OCI-LY1 (cell line): ENCODE measurements around the gene MED25.

ENCODE experiments used
- H2AFZ ChIP-seq: fragments of 200-600 bp; sonication (generic), shearing (Covaris generic); 2 replicates; pipeline ENCODE4 v1.6.0; 2014; ENCODE audit warnings: antibody characterized with exemption, mild to moderate bottlenecking, low read length
- H3F3A ChIP-seq: fragments of 200-600 bp; sonication (generic), shearing (Covaris generic); 2 replicates; pipeline ENCODE4 v1.6.0; 2014; ENCODE audit warnings: mild to moderate bottlenecking, antibody characterized with exemption, low read length, moderate library complexity; ENCODE audit not compliant: insufficient read depth
- H3K27ac ChIP-seq: fragments of 200-600 bp; sonication (generic); 2 replicates; pipeline ENCODE4 v1.5.1; 2014; ENCODE audit warnings: low read length, mixed run types, mild to moderate bottlenecking, low read depth; ENCODE audit not compliant: poor library complexity, severe bottlenecking
- H3K27me3 ChIP-seq: fragments of 200-600 bp; sonication (generic); 2 replicates; pipeline ENCODE4 v1.6.0; 2014; ENCODE audit warnings: antibody characterized with exemption, mild to moderate bottlenecking, low read length, moderate library complexity; ENCODE audit not compliant: insufficient read depth
- H3K36me3 ChIP-seq: fragments of 200-600 bp; sonication (generic); 2 replicates; pipeline ENCODE4 v1.6.1; 2014; ENCODE audit warnings: mild to moderate bottlenecking, antibody characterized with exemption, low read length, moderate library complexity, mixed read lengths; ENCODE audit not compliant: insufficient read depth
- H3K4me1 ChIP-seq: fragments of 200-600 bp; sonication (generic); 2 replicates; pipeline ENCODE4 v1.5.1; 2014; ENCODE audit warnings: mild to moderate bottlenecking, low read length, moderate library complexity; ENCODE audit not compliant: insufficient read depth, severe bottlenecking
- H3K4me2 ChIP-seq: fragments of 200-600 bp; sonication (generic), shearing (Covaris generic); 2 replicates; pipeline ENCODE4 v1.6.1; 2014; ENCODE audit warnings: low read length
- H3K4me3 ChIP-seq: fragments of 200-600 bp; sonication (generic); 2 replicates; pipeline ENCODE4 v1.5.1; 2014; ENCODE audit warnings: low read length, low read depth, mild to moderate bottlenecking, mixed read lengths; ENCODE audit not compliant: poor library complexity, severe bottlenecking
- H3K79me2 ChIP-seq: fragments of 200-600 bp; shearing (Covaris generic); 2 replicates; pipeline ENCODE4 v1.6.1; 2016; ENCODE audit warnings: mixed run types, low read length, mixed read lengths; ENCODE audit not compliant: insufficient read depth
- H3K9ac ChIP-seq: fragments of 200-600 bp; sonication (generic), shearing (Covaris generic); 2 replicates; pipeline ENCODE4 v1.6.1; 2014; ENCODE audit warnings: mild to moderate bottlenecking, low read length, mixed read lengths
- H3K9me2 ChIP-seq: fragments of 200-600 bp; sonication (generic), shearing (Covaris generic); 2 replicates; pipeline ENCODE4 v1.6.1; 2014; ENCODE audit warnings: low read depth, mild to moderate bottlenecking, low read length, mixed read lengths
- H3K9me3 ChIP-seq: fragments of 200-600 bp; shearing (Covaris generic); 2 replicates; pipeline ENCODE4 v1.6.1; 2014; ENCODE audit warnings: low read length, mixed read lengths
- H4K20me1 ChIP-seq: fragments of 200-600 bp; sonication (generic), shearing (Covaris generic); 2 replicates; pipeline ENCODE4 v1.6.0; 2016; ENCODE audit warnings: mild to moderate bottlenecking, low read length; ENCODE audit not compliant: insufficient read depth
- EZH2 ChIP-seq: fragments of 200-600 bp; sonication (generic), shearing (Covaris generic); IDR thresholded peaks from 2 replicates; pipeline ENCODE4 v1.8.0; 2017; ENCODE audit warnings: borderline replicate concordance, mixed run types, mild to moderate bottlenecking, antibody characterized with exemption, low read length, moderate library complexity, mixed read lengths
- TF ChIP-seq, protein P1 (sequence below): fragments of 200-600 bp; sonication (generic), shearing (Covaris generic); IDR thresholded peaks from 2 replicates; pipeline ENCODE4 v1.5.1; 2017; ENCODE audit warnings: mild to moderate bottlenecking, antibody characterized with exemption, low read length, moderate library complexity, mixed read lengths

Gene MED25

DNA sequence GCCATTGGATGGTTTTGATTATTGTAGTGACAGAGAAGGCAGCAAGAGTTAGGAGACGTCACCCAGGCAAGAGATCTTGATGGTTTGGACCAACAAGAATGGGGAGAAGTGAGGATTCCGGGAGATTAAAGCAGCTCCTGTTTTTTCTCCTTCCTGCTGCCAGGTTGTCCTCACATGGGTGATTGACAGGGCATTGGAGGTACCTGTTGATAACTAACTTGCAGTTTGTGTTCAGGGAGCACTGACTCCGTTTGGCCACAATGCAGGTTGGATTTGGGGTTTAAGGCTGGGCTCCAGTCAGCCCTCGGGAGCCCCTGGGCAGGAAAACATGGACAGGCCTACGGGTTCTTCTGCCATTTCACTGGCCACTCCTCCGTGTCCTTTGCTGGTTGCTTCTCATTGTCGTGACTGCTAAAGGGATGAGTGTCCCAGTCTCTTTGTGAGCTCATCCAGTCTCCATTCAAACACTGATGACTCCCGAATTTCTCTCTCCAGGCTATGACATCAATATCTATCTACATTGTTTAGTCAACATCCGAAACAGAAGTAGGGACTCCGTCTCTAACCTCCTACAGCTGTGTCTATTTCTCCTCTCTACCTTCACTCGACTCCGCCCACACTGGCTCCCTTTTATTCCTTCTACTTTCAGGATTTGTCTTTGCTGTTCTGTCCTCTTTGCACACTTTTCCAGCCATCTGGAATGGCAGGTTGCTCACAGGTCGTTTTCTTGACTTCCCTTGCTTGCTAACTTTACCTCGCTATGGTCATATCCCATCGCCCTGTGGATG is 31.5 kb downstream of the MED25 start:
- Histone ChIP-seq H3K9me2 (no peaks in the 10 kb centered on the region), H4K20me1 (no peaks in the 10 kb centered on the region), H3K79me2 (peaks cover 25% of the 10 kb centered on the region), H3K27me3 (no peaks in the 10 kb centered on the region), H3K36me3 (peaks cover 6% of the 10 kb centered on the region; the same call in 1 of the 2 replicates), H3K9me3 (0 out of 2 replicates have a peak, but pooled peaks cover 3% of the 10 kb centered on the region), H2AFZ (no peak overlapping the region), H3K4me2 (peak overlapping the region; percentile 74), H3K4me1 (peaks cover 45% of the 10 kb centered on the region), H3F3A (no peaks in the 10 kb centered on the region), H3K4me3 (peak overlapping the region; percentile 81), H3K27ac (peak overlapping the region; percentile 92), H3K9ac (peak overlapping the region; percentile 76; the same call in 1 of the 2 replicates)
- TF ChIP-seq, protein P1, sequence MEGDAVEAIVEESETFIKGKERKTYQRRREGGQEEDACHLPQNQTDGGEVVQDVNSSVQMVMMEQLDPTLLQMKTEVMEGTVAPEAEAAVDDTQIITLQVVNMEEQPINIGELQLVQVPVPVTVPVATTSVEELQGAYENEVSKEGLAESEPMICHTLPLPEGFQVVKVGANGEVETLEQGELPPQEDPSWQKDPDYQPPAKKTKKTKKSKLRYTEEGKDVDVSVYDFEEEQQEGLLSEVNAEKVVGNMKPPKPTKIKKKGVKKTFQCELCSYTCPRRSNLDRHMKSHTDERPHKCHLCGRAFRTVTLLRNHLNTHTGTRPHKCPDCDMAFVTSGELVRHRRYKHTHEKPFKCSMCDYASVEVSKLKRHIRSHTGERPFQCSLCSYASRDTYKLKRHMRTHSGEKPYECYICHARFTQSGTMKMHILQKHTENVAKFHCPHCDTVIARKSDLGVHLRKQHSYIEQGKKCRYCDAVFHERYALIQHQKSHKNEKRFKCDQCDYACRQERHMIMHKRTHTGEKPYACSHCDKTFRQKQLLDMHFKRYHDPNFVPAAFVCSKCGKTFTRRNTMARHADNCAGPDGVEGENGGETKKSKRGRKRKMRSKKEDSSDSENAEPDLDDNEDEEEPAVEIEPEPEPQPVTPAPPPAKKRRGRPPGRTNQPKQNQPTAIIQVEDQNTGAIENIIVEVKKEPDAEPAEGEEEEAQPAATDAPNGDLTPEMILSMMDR: no peak
- no peak for TF ChIP-seq EZH2

DNA sequence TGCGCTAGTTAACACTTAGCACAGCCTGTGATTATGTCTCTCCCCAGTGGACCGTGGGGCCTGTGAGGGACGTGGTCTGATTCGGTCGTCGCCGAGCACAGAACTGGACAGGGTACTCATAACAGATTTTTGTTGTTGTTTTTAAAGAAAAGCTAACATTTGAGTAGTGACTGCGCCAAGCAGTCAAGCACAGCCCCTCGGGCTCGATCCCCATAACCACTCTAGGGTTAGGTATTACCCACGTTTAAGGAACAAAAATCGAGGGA is 32.1 kb downstream of the MED25 start:
- peak overlapping the region; percentile 74 for H3K4me2 ChIP-seq
- H3K9me3 ChIP-seq: 0 out of 2 replicates have a peak, but pooled peaks cover 3% of the 10 kb centered on the region
- peak overlapping the region; percentile 81 for H3K4me3 ChIP-seq
- H3K9me2 ChIP-seq: no peaks in the 10 kb centered on the region
- H2AFZ ChIP-seq: no peak overlapping the region
- no peaks in the 10 kb centered on the region for H3K27me3 ChIP-seq
- H3F3A ChIP-seq: no peaks in the 10 kb centered on the region
- H3K4me1 ChIP-seq: peaks cover 41% of the 10 kb centered on the region
- TF ChIP-seq EZH2: no peak
- TF ChIP-seq, protein P1: no peak
- H3K9ac ChIP-seq: peak overlapping the region; percentile 76; the same call in 1 of the 2 replicates
- H3K79me2 ChIP-seq: peaks cover 25% of the 10 kb centered on the region
- peaks cover 10% of the 10 kb centered on the region; the same call in 1 of the 2 replicates for H3K36me3 ChIP-seq
- no peaks in the 10 kb centered on the region for H4K20me1 ChIP-seq
- peak overlapping the region; percentile 92 for H3K27ac ChIP-seq

DNA sequence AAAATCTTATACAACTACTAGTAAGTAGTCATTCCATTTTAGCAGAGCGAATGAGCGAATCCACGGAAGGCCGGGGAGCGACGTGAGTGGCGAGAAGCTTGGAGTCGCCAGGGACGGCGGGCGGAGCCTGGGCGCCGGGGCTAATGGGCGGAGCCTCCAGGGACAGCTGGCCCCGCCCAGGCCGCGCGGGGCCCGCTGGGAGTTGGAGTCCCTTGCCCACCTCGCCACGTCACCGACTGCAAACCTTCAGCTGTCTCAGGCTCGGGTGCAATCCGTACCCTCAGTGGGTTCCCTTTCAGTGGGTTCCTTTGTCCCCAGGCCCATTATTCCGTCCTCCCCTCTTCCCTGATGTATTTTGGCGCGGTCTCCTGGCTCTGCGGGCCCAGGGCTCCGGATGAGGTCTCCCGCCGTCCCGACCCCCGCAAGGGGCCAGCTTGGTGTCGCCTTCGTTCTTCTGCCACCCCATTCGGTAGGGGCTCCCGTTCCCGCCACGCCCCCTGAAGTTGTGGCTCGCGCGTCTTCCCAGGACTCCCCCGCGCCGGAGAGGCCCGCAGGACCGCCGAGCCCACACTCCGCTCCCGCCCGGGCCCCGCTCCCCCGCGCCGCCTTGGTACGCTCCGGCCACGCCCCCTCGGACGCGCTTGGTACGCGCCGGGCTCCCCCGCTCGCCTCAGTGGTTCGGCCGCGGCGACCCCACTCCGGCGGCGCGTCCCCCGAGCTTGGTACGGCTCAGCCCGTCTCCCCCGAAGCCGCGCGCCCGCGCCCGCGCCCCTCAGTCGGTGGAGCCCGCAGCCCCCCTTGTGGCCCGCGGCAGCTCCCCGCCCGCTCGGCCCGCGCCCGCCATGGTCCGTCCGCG is 32.6 kb downstream of the MED25 start, which contains the start of gene PTOV1:
TSS of gene PTOV1 (plus strand) at position 673 of the 856 bp plus-strand sequence.
- Histone ChIP-seq H3K4me2 (peak within 1 kb of the TSS; percentile 98), H3K27me3 (no peaks in the 10 kb centered on the region), H3K9ac (peak within 1 kb of the TSS; percentile 76), H3K9me3 (0 out of 2 replicates have a peak, but pooled peaks cover 3% of the 10 kb centered on the region), H2AFZ (no peak within 1 kb of the TSS), H3K4me3 (peak within 1 kb of the TSS; percentile 81), H3K79me2 (peaks cover 25% of the 10 kb centered on the region), H3K36me3 (peaks cover 16% of the 10 kb centered on the region; the same call in 1 of the 2 replicates), H3F3A (no peaks in the 10 kb centered on the region), H4K20me1 (no peaks in the 10 kb centered on the region), H3K9me2 (no peaks in the 10 kb centered on the region), H3K4me1 (peaks cover 41% of the 10 kb centered on the region), H3K27ac (peak within 1 kb of the TSS; percentile 92)
- no peak for TF ChIP-seq EZH2
